Measurements from ENCODE around the gene CARS1. TPM values are rescaled to one million over a fixed set of nuclear protein-coding genes. Genes with fewer than 3 reads are reported as not detected.

CARS1 gene
- total and polyA plus RNA-seq, 9 of the 15 experiments (the other 6 are each of a cell fraction or from before 2014, with no cell fraction given) = 14.4 to 106 (median 73.6) TPM

DNA sequence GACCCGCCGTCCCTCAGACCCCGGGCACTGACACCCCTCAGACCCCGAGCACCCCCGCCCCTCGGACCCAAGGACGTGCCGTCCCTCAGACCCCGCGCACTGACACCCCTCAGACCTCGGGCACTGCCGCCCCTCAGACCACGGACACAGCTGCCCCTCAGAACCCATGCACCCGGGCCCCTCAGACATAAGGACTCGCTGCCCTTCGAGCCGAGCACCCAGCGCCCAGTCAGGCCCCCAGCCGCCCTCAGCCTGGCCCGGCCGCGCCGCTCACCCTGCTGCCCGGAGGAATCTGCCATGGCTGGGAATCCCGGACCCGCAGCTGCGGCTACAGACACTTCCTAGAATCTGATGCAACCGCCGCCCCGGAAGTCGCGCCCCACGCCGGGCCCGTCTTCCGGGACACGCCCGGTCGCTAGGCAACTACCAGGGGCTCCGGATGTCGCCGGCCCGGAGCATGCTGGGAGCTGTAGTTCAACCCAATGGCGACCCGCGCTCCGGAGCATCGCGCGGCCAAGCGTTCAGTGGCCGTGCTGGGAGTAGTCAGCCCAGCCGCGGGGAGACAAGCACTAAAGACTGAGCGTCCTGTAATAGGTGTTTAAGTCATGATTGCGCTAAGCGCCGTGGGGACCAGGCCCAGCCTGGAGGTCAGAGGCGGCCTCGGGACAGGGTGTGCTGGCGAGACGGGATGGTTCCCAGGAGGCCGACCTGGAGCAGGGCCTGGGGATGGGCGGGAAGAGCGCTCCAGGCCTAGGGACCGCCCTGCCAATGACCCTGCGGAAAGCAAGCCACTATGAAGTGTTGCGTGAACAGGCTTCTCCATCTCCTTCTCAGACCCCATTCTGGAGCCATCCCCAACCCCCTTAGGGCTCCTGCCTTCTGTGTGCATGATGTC is at the start of gene CARS1 (continued):
- TF ChIP-seq, protein P1, sequence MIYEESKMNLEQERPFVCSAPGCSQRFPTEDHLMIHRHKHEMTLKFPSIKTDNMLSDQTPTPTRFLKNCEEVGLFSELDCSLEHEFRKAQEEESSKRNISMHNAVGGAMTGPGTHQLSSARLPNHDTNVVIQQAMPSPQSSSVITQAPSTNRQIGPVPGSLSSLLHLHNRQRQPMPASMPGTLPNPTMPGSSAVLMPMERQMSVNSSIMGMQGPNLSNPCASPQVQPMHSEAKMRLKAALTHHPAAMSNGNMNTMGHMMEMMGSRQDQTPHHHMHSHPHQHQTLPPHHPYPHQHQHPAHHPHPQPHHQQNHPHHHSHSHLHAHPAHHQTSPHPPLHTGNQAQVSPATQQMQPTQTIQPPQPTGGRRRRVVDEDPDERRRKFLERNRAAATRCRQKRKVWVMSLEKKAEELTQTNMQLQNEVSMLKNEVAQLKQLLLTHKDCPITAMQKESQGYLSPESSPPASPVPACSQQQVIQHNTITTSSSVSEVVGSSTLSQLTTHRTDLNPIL (CRISPR knock-in tag; IDR thresholded peaks at IDR 0.05) = no peak
- TF ChIP-seq XRCC4 (IDR thresholded peaks at IDR 0.05; ENCODE audit: extremely low read depth, insufficient read depth, insufficient read length) (no peak), HDAC1 (IDR thresholded peaks at IDR 0.05) (peak; percentile 33 to 98; a peak in 2 of 4 replicates), COPS2 (conservative IDR thresholded peaks at IDR 0.05) (no peak), NEUROD1 (IDR thresholded peaks at IDR 0.05; ENCODE audit: borderline replicate concordance, low read depth, low read length, partially characterized antibody) (peak; percentile 74), LCOR (CRISPR knock-in tag; IDR thresholded peaks at IDR 0.05) (peak; percentile 90), ZNF347 (CRISPR knock-in tag; IDR thresholded peaks at IDR 0.05; ENCODE audit: low read depth) (no peak), L3MBTL2 (IDR thresholded peaks at IDR 0.05) (peak; percentile 82), ZNF408 (CRISPR knock-in tag; IDR thresholded peaks at IDR 0.05; ENCODE audit: low read depth) (no peak), DMBX1 (CRISPR knock-in tag; IDR thresholded peaks at IDR 0.05; ENCODE audit: borderline replicate concordance) (peak; percentile 30; the same call in 1 of the 2 replicates), CHD2 (IDR thresholded peaks at IDR 0.05; ENCODE audit: low read depth, low read length) (peak; percentile 44)
- TF ChIP-seq, protein P2, sequence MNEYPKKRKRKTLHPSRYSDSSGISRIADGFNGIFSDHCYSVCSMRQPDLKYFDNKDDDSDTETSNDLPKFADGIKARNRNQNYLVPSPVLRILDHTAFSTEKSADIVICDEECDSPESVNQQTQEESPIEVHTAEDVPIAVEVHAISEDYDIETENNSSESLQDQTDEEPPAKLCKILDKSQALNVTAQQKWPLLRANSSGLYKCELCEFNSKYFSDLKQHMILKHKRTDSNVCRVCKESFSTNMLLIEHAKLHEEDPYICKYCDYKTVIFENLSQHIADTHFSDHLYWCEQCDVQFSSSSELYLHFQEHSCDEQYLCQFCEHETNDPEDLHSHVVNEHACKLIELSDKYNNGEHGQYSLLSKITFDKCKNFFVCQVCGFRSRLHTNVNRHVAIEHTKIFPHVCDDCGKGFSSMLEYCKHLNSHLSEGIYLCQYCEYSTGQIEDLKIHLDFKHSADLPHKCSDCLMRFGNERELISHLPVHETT (CRISPR knock-in tag; conservative IDR thresholded peaks at IDR 0.05 in 1 of 2, IDR thresholded peaks at IDR 0.05 in 1 of 2) = 0 out of 4 replicates have a peak, but pooled peaks of 1 of the 2 experiments have one; percentile 21
- TF ChIP-seq, protein P3, sequence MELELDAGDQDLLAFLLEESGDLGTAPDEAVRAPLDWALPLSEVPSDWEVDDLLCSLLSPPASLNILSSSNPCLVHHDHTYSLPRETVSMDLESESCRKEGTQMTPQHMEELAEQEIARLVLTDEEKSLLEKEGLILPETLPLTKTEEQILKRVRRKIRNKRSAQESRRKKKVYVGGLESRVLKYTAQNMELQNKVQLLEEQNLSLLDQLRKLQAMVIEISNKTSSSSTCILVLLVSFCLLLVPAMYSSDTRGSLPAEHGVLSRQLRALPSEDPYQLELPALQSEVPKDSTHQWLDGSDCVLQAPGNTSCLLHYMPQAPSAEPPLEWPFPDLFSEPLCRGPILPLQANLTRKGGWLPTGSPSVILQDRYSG (tag; conservative IDR thresholded peaks at IDR 0.05; ENCODE audit: low read depth) = no peak
- TF ChIP-seq, protein P4, sequence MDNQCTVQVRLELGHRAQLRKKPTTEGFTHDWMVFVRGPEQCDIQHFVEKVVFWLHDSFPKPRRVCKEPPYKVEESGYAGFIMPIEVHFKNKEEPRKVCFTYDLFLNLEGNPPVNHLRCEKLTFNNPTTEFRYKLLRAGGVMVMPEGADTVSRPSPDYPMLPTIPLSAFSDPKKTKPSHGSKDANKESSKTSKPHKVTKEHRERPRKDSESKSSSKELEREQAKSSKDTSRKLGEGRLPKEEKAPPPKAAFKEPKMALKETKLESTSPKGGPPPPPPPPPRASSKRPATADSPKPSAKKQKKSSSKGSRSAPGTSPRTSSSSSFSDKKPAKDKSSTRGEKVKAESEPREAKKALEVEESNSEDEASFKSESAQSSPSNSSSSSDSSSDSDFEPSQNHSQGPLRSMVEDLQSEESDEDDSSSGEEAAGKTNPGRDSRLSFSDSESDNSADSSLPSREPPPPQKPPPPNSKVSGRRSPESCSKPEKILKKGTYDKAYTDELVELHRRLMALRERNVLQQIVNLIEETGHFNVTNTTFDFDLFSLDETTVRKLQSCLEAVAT (IDR thresholded peaks at IDR 0.05) = 0 out of 4 replicates have a peak, but pooled peaks of 1 of the 2 experiments have one; percentile 28
